ENCODE data around the gene UNC45A.
"Not testable (repeated sequence)": the region's sequence is repeated elsewhere in the genome, so short reads cannot be mapped to it uniquely, and the experiment has no call there.

Gene UNC45A

DNA sequence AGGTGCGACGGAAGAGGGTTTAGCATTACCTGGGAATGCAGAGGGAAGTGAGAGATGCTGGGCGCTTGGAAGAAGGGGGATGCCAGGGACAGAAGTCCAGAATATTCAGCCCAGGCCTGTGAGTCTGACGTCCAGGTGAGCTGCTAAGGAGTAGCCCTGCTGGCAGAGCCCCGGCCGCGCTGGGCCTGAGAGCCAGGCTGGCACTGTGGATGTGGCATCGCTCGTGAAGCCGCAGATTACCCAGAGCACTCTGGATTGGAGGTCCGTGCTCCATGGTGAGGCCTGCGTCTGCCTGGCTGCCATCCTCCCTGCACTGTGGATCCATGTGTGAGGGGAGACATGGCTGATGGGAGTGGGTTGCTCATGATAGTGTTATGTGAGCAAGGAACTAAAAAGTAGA lies 17.5 kb upstream of the UNC45A start:
- FAIRE-seq (no peak), DNase-seq (ENCODE audit: low spot score) (no peak)

- FAIRE-seq (no peak), DNase-seq (ENCODE audit: low spot score) (no peak)
Measured at GRCh38 chr15:90918034-90918788, 16.9 kb upstream of the UNC45A start.

DNA sequence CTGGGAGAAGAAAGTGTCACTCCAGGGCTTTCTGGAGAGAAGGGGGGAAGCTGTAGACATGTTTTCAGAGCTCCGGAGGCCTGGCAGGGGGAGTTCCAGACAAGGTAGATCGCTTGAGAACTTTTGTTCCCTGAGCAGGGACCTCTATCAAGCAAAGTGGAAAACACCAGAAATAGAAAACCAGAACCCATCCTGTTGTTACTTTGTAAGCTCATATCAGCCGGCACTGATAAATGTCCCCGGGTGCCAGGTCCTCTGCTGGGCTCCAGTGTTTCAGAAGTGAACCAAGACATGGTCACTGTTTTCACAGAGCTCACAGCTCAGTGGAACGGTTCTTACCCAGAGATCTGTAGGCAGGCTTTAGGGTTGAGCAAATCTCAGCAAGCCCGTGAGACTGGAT lies 16.2 kb upstream of the UNC45A start:
- DNase-seq (ENCODE audit: low spot score) (no peak), FAIRE-seq (no peak)

GRCh38 chr15:90921887-90922286 lies 13.2 kb upstream of the UNC45A start:
- no peak for DNase-seq (ENCODE audit: low spot score)
- FAIRE-seq = no peak

DNA sequence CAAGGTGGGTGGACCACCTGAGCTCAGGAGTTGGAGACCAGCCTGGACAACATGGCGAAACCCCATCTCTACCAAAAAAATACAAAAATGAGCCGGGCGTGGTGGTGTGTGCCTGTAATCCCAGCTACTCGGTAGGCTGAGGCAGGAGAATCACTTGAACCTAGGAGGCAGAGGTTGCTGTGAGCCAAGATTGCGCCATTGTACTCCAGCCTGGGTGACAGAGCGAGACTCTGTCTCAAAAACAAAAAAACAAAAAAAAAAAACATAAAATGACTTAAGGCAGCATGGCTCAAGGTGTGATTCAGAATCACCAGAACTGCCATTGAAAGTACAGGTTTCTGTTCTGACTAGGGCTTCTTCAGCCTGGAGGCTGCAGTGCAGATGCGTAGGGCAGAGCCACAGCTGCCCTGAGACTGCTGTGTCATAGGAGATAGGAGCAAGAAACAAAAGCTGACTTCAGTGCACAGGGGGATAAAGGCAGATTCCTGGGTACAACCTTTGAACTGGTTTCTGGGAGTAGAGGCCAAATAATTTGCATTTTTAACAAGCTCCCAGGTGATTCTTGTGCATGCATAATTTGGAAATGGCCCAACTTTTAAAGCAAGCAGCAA lies 12.3 kb upstream of the UNC45A start:
- FAIRE-seq; DNase-seq (ENCODE audit: low spot score): not testable (repeated sequence)

DNA sequence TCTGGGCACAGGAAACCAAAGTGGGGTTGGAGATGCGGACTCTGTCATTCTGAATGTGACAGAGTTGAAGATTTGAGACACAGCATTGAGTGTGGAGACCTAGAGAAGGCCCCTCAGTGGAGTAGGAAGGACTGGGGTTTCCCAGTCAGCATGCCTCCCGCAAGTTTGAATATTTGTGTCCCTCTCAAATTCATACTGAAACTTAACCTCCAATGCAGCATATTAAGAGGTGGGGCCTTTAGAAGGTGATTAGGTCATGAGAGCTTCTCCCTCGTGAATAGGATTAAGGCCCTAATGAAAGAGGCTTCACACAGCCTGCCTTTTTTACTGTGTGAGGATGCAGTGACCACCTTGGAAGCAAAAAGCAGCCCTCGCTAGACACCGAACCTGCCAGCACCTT lies 10.7 kb upstream of the UNC45A start:
- no peak for FAIRE-seq
- DNase-seq (ENCODE audit: low spot score) = no peak

GRCh38 chr15:90926766-90927165 lies 8.3 kb upstream of the UNC45A start:
- not testable (repeated sequence) for DNase-seq (ENCODE audit: low spot score); FAIRE-seq

- not testable (repeated sequence) for DNase-seq (ENCODE audit: low spot score); FAIRE-seq
Measured at GRCh38 chr15:90928106-90928505, 7.0 kb upstream of the UNC45A start.

DNA sequence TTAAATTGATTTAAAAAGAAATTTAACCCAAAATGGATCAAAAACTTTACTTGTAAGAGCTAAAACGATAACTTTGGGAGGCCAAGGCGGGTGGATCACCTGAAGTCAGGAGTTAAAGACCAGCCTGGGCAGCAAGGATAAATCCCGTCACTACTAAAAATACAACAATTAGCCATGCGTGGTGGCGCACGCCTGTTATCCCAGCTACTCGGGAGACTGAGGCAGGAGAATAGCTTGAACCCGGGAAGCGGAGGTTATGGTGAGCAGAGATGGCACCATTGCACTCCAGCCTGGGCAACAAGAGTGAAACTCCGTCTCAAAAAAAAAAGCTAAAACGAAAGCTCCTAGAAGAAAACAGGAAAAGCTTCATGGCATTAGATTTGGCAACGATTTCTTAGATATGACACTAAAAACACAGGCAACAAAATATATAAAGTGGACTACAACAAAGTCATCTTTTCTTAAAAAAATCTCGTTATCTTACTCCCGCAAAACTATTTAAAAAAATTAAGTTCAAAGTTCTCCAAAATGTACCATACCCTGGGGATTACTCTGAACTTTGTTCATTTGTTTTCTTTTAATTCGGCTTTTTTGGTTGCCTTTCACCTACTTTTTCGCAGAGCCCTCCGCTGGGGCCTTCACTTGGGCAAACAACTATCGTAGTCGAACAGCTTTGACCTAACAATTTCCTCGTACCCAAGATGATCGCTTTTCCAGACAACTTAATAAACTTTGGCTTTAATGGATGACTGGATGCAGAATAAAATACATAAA lies 5.7 kb upstream of the UNC45A start:
- FAIRE-seq (no peak), DNase-seq (ENCODE audit: low spot score) (no peak)

GRCh38 chr15:90930861-90931574 lies 4.1 kb upstream of the UNC45A start:
- FAIRE-seq (no peak), DNase-seq (ENCODE audit: low spot score) (no peak)

- FAIRE-seq (no peak), DNase-seq (ENCODE audit: low spot score) (no peak)
Measured at GRCh38 chr15:90931575-90931827, 3.6 kb upstream of the UNC45A start.

DNA sequence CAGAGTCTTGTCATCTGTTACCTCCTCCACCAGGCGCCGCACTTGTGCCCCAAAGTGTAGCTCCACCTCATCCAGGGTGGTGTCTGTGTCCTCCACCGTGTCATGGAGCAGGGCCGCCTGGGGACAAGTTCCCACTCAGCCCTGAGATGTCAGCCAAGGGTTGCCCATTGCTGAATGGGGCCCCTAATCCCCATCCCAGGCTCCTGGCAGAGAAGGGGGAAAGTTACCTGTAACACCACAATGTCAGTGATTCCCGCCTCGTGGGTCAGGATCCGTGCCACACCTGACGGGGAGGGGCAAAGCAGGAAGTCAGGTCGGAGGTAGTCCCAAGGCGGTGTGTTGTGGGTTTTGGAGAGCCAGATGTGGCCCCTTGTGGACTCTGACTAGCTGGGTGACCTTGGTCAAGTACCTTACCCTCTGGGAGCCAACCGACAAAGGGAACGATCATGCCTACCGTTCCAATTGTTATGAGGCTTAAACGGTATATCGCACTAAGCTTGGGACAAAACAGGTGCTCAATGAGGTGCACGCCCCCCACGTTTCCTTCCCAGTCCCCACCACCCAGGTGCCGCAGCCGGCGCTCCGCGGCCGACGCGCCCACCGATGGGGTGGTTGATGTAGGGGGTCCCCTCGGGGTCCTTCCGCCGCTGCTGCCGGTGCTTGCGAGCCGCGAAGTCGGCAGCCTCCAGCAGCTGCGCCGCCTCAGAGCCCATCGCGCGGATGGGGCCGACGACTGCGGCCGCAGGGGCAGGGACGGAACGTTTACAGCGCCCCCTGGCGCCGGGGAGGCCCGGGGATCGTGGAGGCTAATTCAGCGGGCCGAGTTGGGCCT lies 3.0 kb upstream of the UNC45A start, which contains the start of gene HDDC3:
HDDC3 (minus strand) TSS at position 722 of the 832 bp plus-strand sequence; CDS start at position 713, 9 bp downstream.
- no peak for FAIRE-seq

GRCh38 chr15:90932660-90932991 lies 2.5 kb upstream of the UNC45A start:
- FAIRE-seq = no peak
- no peak for DNase-seq (ENCODE audit: low spot score)

More for the DNA sequence above, 3.0 kb upstream of the UNC45A start, which contains the start of gene HDDC3:
- peak; percentile 68 for DNase-seq (ENCODE audit: low spot score)

DNA sequence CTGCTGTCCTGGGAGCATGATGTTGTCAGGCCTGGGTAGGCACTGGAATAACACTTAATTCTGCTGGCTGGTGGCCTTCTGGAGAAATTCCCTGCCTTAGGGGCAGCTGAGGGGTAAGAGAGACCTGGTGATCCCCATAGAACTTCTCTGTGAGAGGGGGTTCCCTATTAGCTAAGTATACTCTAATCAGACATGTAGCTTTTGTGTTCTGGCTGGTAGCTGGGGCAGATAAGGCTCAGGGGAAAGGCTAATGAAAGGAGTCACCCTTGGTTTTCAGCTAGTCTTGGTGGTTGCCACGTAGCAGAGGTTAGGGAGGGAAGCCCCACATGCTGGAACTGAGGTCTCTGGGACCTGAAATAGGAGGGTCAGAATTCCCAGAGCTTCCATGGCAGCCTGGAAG lies 1.8 kb upstream of the UNC45A start:
- no peak for FAIRE-seq

GRCh38 chr15:90934256-90934948 lies 683 bp upstream of the UNC45A start:
- no peak for FAIRE-seq
- peak; percentile 58 for DNase-seq (ENCODE audit: low spot score)

More for the DNA sequence above, 1.8 kb upstream of the UNC45A start:
- DNase-seq (ENCODE audit: low spot score) = no peak

GRCh38 chr15:90936823-90937222 lies 1.7 kb downstream of the UNC45A start:
- no peak for FAIRE-seq
- no peak for DNase-seq (ENCODE audit: low spot score)

- DNase-seq (ENCODE audit: low spot score) = no peak
- FAIRE-seq = no peak
Measured at GRCh38 chr15:90938261-90938660, 3.2 kb downstream of the UNC45A start.

DNA sequence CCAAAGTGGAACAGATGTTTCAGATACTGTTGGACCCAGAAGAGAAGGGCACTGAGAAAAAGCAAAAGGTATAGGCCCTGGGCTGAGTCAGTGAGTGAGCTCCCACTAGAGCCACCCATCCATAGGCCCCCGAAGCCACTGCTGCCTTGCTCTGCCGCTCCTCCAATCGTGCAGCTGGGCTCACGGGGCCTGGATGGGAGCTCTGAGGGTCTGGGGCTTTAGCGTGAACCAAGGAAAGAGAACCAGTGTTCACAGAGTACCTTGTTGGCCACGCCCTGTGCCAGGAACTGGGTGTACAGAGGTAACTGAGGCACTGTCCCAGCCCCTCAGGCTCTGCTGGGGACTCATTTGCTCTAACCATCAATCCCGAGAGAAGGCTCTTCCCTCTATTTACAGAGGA lies 4.7 kb downstream of the UNC45A start:
- FAIRE-seq = no peak
- no peak for DNase-seq (ENCODE audit: low spot score)

DNA sequence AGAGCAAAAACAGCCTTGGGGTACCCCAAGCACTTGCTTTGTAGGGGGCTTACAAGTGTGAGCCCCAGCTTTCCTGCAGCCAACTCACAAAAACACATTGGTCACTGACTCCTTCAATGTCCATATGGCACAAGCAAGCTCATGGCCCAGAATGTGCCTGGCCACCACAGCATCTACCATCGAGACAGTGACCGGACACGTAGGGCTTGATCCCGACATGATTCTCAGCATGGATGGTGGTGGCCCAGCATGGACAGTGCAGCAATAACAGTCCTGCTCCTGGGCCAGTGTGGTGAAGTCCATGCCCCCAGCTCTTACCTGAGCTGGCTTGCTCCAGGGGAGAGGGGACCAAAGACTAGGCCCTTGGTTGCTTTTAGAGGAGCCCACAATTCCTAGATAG lies 6.0 kb downstream of the UNC45A start:
- no peak for FAIRE-seq
- no peak for DNase-seq (ENCODE audit: low spot score)

GRCh38 chr15:90942354-90943120 lies 7.5 kb downstream of the UNC45A start:
- no peak for FAIRE-seq
- no peak for DNase-seq (ENCODE audit: low spot score)
